Pancreas (tissue), 10 donors: ENCODE measurements around the gene SCN3A. TPM values are rescaled to one million over a fixed set of nuclear protein-coding genes. Genes with fewer than 3 reads are reported as not detected.

Source experiments
- ATAC-seq, 4 donors: fragments of 200-7000 bp; cut with Tn5 transposase; one replicate each; pipeline versions ENCODE4 v1.8.0 to v1.9.1; 2020; ENCODE audit warnings: mild to moderate bottlenecking in 4 of 4, moderate library complexity in 4 of 4
- DNase-seq, 6 donors: peaks; one replicate each; pipeline ENCODE4 v3.0.0-alpha.2; 2020
- FAIRE-seq: peaks from 2 replicates; lab custom pipeline; 2012; peaks lifted over from hg19 to GRCh38; lab: Jason Lieb, UNC
- H3K27ac ChIP-seq, 4 donors: fragments of 200-600 bp; sonication (generic); 1 replicate in 3 of 4; 2 replicates in 1 of 4; pipeline versions ENCODE4 v1.5.0 to v1.8.0; 2020
- H3K27me3 ChIP-seq, 4 donors: fragments of 200-600 bp; one replicate each; pipeline ENCODE4 v1.8.0; 2021
- H3K36me3 ChIP-seq, 3 donors: fragments of 200-600 bp; sonication (generic) in 1 of 3; one replicate each; pipeline versions ENCODE4 v1.5.0 to v1.8.0; 2020 to 2021
- H3K4me1 ChIP-seq, 3 donors: fragments of 200-600 bp; one replicate each; pipeline ENCODE4 v1.8.0; 2021
- H3K4me3 ChIP-seq, 4 donors: fragments of 200-600 bp; sonication (generic) in 2 of 4; one replicate each; pipeline versions ENCODE4 v1.5.0 to v1.8.0; 2020 to 2021
- H3K9me3 ChIP-seq, 4 donors: fragments of 200-600 bp; one replicate each; pipeline ENCODE4 v1.8.0; 2021
- WGBS, 2 donors: extraction: QIAGEN DNeasy Blood & Tissue Kit; methylation state at CpG; one replicate each; pipeline ENCODE4 v1.1.7; 2013; 5-methylcytosine and 5-hydroxymethylcytosine counted together
- intact Hi-C, 3 donors: fragments of 100-400 bp; cut with DNase I; formaldehyde crosslinking; loops; one replicate each; pipeline versions ENCODE4 v1.11.1 to v1.14.2; 2022
- polyA plus RNA-seq, 2 donors: library from polyadenylated mRNA; stranded (reverse); fragments of 200-250 nt; gene quantifications; one replicate each; pipeline ENCODE4 v1.2.3, GENCODE V29; 2013
- total RNA-seq, 6 donors: library from RNA; stranded (reverse); fragmentation: NEBNext Ultra II Directional in 4 of 6; extraction: Animal tissue kit (Norgen Biotek cat#: 25700) in 4 of 6; gene quantifications; one replicate each; pipeline versions ENCODE4 v1.2.1 to v1.2.4, GENCODE V29; 2021 to 2023
- TF ChIP-seq, protein P1 (sequence below), 4 donors: fragments of 200-600 bp; sonication (generic) in 3 of 4; IDR thresholded peaks; one replicate each; pipeline versions ENCODE4 v1.5.0 to v1.8.0; 2021; ENCODE audit warnings: antibody characterized with exemption in 4 of 4
- donor health status: healthy with polysubstance abuse.
- donor health status: DM: no; HTN: no; CAD: no; lungs with moderate emphysema.
- donor health status: DM: no; HTN: no; CAD: no.
- donor health status: control.
- donor health status: control.
- donor health status: Bipolar disorder and iron deficiency.
- donor health status: DM: yes; HTN: yes; CAD: no.
- donor health status: DM: no; HTN: no; CAD: no.
- donor health status: DM: no; HTN: no; CAD: no.
- donor health status: DM: yes; HTN: yes; CAD: no.

SCN3A gene
- total and polyA plus RNA-seq, 8 donors, result 0.08 to 1.2 (median 0.38) TPM

DNA sequence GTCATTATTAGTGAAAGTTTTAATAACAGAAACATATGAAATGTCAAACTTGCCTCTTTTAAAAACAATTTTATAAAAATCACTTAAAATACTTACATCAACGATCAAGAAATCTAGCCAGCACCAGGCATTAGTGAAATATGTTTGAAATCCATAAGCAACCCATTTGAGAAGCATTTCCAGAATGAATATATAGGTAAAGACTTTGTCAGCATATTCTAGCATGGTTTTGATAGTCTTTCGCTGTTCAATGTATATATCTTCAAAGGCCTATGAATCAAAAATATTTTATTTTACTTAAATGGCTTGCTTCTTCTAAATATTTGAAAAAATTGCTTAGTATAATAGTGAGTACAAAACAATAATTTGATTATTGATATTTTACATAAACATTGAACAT lies 91.1 kb downstream of the SCN3A start:
- FAIRE-seq (no peak), DNase-seq (no peak), ATAC-seq (no peak)
- intact Hi-C loops, result no loop called here
- H3K36me3 ChIP-seq, result no peaks in the 10 kb centered on the region
- TF ChIP-seq, protein P1, sequence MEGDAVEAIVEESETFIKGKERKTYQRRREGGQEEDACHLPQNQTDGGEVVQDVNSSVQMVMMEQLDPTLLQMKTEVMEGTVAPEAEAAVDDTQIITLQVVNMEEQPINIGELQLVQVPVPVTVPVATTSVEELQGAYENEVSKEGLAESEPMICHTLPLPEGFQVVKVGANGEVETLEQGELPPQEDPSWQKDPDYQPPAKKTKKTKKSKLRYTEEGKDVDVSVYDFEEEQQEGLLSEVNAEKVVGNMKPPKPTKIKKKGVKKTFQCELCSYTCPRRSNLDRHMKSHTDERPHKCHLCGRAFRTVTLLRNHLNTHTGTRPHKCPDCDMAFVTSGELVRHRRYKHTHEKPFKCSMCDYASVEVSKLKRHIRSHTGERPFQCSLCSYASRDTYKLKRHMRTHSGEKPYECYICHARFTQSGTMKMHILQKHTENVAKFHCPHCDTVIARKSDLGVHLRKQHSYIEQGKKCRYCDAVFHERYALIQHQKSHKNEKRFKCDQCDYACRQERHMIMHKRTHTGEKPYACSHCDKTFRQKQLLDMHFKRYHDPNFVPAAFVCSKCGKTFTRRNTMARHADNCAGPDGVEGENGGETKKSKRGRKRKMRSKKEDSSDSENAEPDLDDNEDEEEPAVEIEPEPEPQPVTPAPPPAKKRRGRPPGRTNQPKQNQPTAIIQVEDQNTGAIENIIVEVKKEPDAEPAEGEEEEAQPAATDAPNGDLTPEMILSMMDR (IDR thresholded peaks at IDR 0.05), result no peak
- no peaks in the 10 kb centered on the region for H3K4me1 ChIP-seq
- H3K27me3 ChIP-seq, result no peaks in the 10 kb centered on the region
- no peak overlapping the region for H3K27ac ChIP-seq
- WGBS, 2 donors, result 71 to 81% methylated on average over 2 of the region's 2 CpGs
- no peaks in the 10 kb centered on the region for H3K9me3 ChIP-seq
- no peak overlapping the region for H3K4me3 ChIP-seq

DNA sequence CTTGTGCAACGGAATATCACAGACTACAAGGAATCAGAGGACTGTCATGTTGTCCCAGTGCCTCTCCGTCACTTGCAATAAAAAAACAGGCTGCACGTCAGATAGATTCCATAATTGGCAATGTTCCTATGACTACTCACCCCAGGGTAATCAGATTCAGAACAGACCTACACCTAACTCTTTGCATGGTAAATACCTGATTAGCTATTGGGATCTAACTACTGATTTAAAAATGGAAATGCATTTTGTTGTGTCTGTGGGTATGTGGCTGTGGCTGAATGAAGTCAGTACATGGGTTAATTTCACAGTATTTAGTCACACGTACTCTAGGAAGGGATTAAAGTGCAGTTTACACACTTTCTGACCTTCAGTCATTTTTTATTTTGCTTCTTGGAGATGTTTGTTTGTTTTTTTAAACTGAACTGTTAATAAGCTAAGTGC lies 91.7 kb downstream of the SCN3A start:
- H3K27me3 ChIP-seq, result no peaks in the 10 kb centered on the region
- no peak overlapping the region for H3K4me3 ChIP-seq
- FAIRE-seq, result no peak
- no peak for DNase-seq
- ATAC-seq, result no peak
- H3K4me1 ChIP-seq, result no peaks in the 10 kb centered on the region
- intact Hi-C loops, result no loop called here
- TF ChIP-seq, protein P1 (IDR thresholded peaks at IDR 0.05), result no peak
- 30 to 37% methylated on average over 4 of the region's 4 CpGs for WGBS, 2 donors
- no peaks in the 10 kb centered on the region for H3K9me3 ChIP-seq
- no peak overlapping the region for H3K27ac ChIP-seq
- H3K36me3 ChIP-seq, result no peaks in the 10 kb centered on the region

DNA sequence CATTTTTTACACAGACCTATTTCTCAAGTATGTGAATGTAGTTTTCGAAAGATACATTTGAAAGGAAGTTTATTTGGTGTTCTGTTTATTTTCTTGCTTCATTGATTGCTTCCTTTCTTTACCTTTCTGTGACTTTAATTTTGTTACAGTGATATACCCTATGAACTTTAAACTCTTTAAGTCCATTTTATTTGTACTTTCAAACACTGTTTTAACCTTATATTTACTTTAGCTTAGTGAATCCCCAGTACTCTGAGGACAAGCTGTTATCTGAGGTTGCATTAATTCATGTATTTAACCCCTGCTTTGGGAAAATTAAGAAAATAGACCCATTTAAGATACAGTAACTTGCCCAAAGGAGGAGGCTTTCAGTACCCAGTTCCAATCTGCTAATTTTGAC lies 93.5 kb downstream of the SCN3A start:
- intact Hi-C loops, result no loop called here
- FAIRE-seq (no peak), ATAC-seq (no peak), DNase-seq (no peak)
- Histone ChIP-seq H3K4me3 (no peak overlapping the region), H3K36me3 (no peaks in the 10 kb centered on the region), H3K4me1 (no peaks in the 10 kb centered on the region), H3K27ac (no peak overlapping the region), H3K9me3 (no peaks in the 10 kb centered on the region), H3K27me3 (no peaks in the 10 kb centered on the region)
- WGBS, 2 donors, result 49 to 57% methylated on average over 1 of the region's 1 CpG
- TF ChIP-seq, protein P1 (IDR thresholded peaks at IDR 0.05), result no peak

DNA sequence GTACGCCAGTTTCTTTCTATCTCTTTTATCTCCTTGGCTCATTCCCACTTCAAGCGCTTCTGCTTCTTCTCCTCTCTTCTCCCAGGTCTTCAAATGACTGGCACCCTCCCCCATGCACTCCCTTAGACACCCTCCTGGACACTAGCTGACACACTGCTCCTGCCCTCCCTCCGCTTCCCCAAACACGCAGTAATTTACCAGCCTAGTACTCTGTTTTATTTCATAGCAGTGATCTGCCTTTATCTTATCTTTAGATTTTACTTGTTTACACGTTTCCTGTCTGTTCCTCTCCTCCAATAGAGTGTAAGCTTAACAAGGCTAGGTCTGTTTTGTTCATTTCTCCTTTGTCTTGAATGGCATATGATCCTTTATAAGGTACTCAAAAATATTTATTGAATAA lies 93.9 kb downstream of the SCN3A start:
- no peak for DNase-seq
- 45 to 59% methylated on average over 5 of the region's 5 CpGs for WGBS, 2 donors
- Histone ChIP-seq H3K36me3 (no peaks in the 10 kb centered on the region), H3K4me3 (no peak overlapping the region), H3K4me1 (no peaks in the 10 kb centered on the region), H3K27ac (no peak overlapping the region), H3K9me3 (no peaks in the 10 kb centered on the region), H3K27me3 (no peaks in the 10 kb centered on the region)
- no peak for FAIRE-seq
- ATAC-seq, result no peak
- TF ChIP-seq, protein P1 (IDR thresholded peaks at IDR 0.05), result no peak
- intact Hi-C loops, result no loop called here

- no peak overlapping the region for H3K4me3 ChIP-seq
- FAIRE-seq, result no peak
Measured at GRCh38 chr2:165105926-165106325, 97.9 kb downstream of the SCN3A start.

More at GRCh38 chr2:165105926-165106325, 97.9 kb downstream of the SCN3A start:
- Histone ChIP-seq H3K9me3 (no peaks in the 10 kb centered on the region), H3K27me3 (no peaks in the 10 kb centered on the region), H3K27ac (no peak overlapping the region), H3K4me1 (no peaks in the 10 kb centered on the region), H3K36me3 (no peaks in the 10 kb centered on the region)
- intact Hi-C loops, result no loop called here
- DNase-seq (no peak), ATAC-seq (no peak)
- TF ChIP-seq, protein P1 (IDR thresholded peaks at IDR 0.05), result no peak
- WGBS, 2 donors, result 53 to 67% methylated on average over 4 of the region's 4 CpGs
